Muscle of arm (tissue), 12 donors: ENCODE data around the gene CNTFR. TPM values are rescaled to one million over a fixed set of nuclear protein-coding genes. Genes with fewer than 3 reads are reported as not detected.

ENCODE experiments used
- DNase-seq: peaks from one replicate; pipeline ENCODE4 v3.0.0-alpha.2; 2013
- polyA plus RNA-seq, 12 donors: library from polyadenylated mRNA; unstranded; fragments of 120-200 nt; gene quantifications; one replicate each; pipeline ENCODE4 v1.2.1, GENCODE V29; 2013; ENCODE audit not compliant: insufficient read length in 12 of 12

The CNTFR gene
- polyA plus RNA-seq, 12 donors = 32.6 to 79.2 (median 56.4) TPM; not detected in 1

- DNase-seq = no peak
Measured at GRCh38 chr9:34573599-34574325, 15.8 kb downstream of the CNTFR start.

DNA sequence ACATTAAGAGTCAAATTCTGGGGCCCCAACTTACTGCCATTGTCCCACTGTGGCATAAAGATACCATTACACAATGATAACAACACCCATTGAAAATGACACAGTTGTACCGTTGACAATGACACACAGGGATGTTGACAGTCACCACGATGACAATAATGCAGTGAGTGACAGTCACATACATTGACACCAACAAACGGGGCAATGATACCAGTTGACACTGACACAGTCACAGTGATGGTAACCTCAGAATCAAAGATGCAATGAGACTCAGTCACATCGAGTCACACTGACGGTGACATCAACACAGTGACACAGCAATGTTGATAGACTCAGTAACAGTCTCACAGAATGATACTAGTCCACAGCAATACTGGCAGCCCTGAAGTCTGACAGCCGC lies 16.9 kb downstream of the CNTFR start:
- no peak for DNase-seq

DNA sequence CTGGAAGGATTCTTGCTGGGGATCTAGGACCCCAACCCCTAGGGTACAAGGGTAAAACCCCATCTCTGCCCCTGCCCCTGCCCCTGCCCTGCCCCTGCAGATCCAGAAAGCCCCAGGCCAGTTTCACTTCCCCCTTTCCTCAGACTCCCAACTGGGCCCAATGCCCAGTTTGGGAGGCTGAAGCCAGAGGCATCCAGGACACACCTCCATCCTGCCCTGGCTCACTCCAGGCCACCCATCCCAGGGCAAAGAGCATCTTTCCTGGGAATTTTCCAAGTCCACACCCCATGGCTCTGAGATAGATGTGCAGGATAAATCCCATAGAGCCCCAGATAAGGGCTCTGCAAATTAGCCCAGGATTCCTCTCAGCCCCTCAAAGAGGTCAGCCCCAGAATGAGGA lies 17.4 kb downstream of the CNTFR start:
- no peak for DNase-seq

- DNase-seq = no peak
Measured at GRCh38 chr9:34571481-34571810, 18.1 kb downstream of the CNTFR start.

DNA sequence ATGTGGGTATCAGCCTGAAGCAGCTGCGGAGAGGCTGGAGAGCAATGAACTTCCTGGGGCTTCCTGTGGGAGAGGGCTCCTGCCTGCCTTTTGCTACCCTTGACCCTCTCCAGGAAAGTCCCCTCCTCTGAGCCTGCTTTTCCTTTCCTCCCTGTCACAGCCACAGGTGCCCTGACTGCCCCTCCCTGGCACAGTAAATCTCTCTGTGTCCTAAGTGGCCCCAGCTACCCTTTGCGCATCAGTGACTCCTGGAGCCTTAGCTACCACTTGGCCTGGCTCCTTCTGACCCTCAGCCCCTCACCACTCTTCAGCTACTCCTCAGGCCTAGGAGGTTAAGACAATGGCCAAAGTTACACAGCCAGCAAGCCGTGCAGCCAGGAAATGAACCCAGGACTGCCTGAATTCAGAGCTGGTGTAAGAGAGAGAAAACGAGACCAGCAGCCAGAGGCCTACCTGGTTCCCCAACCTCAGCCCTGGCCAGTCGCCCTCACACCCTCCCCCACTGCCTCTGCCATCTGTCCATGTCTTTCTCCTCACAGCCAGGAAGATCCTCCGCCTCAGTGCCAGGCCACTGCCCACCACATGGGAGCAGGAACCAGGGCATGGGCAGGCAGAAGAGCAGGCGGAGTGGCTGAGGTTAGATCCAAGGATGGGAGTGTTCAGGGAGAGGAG lies 18.6 kb downstream of the CNTFR start:
- no peak for DNase-seq

- DNase-seq = peak; percentile 50
Measured at GRCh38 chr9:34570376-34570775, 19.1 kb downstream of the CNTFR start.

DNA sequence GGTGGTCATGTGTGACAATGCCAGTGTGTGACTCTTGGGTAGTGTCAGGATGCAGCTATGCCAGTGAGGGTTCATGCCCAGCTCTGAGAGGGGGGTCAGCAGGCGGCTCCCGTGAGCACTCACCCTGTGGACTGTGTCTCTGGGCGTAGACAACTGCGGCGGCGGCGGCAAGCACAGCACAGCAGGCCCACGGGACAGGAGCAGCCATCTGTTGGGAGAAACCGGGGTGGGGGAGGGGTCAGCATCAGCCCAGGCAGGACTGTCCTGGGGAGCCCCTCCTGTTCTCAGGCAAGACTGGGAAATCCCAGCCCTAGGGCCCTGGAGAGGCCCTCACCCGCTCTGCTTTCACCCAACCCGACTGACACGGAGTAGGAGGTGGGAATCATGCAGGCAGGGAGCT lies 20.8 kb downstream of the CNTFR start:
- DNase-seq = no peak

DNA sequence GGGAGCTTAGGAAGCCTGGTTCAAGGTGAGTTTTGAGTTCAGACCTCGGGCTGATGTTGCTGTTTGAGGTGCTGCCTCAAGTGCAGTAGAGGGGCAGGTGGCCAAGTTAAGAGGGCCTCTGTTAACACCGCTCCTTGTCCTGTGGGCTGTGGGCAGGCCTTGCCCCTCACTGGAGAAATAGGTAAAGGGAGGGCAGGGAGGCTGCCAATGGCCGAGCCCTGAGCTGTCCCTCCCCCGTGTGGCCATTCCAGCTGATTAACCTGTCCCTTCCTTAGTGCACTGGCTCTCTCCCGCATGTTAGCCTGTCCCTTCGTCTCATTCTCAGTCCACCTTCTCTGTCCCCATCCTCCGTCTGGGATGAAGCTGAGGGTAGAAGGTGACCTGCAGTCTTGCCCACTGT lies 21.4 kb downstream of the CNTFR start:
- no peak for DNase-seq

GRCh38 chr9:34566972-34567371 lies 22.6 kb downstream of the CNTFR start:
- DNase-seq = peak; percentile 40

DNA sequence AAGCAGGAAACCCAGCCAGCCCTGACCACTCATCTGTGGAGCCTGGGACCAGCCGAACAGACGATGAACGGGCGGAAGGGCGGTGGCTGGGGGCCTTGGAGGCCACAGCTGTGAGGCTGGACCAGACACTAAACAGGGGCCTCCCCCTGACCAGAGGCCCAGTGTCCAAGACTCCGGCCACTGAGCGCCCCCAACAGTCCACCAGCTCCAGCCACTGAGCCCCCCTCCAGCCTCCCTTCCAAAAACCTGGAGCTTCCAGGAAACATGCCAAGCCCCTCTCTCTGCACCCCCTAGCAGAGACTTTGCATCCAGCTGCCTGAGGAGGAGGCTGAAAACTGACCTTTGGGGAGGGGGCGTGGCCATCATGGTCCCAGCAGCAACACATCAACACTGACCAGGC lies 23.2 kb downstream of the CNTFR start:
- DNase-seq = peak; percentile 69

DNA sequence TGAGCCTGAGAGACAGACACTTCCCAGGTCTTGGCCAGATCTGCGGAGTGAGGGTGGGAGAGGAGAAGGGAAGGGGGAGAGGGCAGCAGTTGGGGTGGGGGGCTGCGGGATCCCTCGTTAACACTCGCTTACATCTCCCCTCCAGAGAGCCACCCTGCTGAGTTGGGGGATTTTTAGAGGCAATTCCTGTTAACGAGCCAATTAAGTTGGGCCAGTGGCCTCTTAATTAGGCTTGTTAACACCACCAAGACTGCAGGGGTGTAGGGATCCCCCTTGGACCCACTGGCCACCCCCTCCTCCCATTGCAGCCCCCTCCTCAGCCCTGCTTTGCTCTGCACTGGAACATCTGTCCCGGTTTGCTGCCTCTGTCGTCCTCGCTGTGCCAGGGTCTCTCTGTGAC lies 23.7 kb downstream of the CNTFR start:
- no peak for DNase-seq

DNA sequence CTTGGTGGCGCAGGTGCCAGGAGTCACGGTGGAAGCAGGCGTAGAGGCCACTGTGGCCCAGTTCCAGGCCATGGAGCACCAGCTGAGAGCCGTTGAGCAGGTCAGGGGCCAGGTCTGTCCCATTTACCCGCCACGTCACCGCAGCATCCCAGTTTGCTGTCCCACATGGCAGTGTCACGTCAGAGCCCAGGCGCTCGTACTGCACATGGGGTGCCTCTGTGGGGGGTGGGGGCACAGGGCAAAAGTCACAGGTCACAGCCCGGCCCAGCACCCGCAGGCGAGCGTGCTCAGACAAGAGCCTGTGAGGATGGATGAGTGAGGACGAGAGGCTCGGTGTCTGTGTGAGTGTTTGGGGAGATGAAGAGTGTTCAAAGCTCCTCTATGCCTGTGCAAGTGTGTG lies 24.9 kb downstream of the CNTFR start:
- DNase-seq = no peak

DNA sequence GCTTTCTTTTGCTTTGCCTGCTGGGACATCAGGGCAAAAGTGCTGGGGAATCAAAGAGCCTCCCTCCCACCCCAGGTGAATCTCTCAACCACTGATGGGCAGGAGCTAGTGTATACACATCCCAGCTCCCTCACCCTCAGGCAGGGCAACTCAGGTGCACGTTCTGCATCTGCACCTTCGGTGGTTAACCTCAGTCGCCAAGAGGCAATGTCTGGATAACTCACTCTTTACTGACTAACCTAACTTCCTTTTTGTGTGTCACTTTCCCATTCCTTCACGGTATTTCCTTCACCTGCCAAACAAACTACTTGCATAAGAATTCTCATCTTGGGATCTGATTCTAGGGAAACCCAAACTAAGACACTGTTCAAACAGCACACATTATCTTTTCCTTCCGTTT lies 26.3 kb downstream of the CNTFR start:
- no peak for DNase-seq

- DNase-seq = no peak
Measured at GRCh38 chr9:34562135-34562745, 27.3 kb downstream of the CNTFR start.

GRCh38 chr9:34560599-34561214 lies 28.8 kb downstream of the CNTFR start:
- DNase-seq = no peak

- DNase-seq = peak; percentile 49
Measured at GRCh38 chr9:34559624-34560455, 29.7 kb downstream of the CNTFR start.

DNA sequence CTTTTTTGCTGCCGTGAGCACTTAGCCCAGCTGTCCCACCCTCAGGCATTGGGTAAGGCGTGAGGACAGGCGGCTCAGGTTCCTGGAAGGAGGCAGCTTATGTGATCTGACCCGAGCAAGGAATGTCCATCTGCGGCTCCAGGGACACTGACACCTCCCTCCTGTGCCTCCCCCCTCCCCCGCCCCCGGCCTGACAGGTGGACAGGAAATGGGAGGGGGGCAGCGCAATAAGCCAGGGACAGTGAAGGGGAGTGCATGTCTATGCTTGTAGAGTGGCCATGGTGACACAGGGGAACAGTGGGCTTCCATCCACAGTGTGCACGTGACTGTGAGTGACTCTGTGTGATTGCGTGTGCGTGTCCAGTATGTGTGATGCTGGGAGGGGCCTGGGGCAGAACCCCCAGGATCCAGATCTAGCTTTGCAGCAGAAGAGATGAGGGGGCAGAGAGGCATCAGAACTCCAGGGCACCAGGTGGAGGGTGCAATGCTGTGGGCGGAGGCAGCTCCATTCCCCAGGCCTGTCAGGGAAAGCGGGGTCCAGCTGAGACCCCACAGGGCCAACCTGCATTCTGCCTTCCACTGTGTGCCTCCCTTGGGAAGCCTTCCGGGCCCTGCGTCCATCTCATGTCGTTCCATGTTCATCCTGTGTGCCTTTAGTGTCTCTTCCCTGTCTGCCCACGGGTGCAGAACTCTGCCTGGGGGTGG lies 30.5 kb downstream of the CNTFR start:
- peak; percentile 51 for DNase-seq

DNA sequence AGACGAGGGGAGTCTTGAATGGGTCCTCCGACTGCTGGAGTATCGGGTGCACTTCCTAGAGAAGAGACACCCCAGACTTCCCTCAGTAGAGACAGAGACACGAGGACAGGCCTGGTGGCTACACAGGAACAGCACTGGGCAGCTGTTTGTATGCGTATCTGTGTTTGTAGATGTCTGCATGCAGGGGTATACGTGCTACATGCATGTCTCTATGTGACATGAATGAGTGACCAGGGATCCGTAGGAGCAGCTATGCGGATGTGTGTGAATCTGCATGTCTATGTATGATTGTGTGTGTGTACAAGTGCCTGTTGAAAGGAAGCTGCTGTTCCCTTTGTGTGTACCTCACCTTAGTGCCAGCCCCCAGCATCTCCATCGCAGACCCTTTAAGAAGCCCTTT lies 31.2 kb downstream of the CNTFR start:
- no peak for DNase-seq

DNA sequence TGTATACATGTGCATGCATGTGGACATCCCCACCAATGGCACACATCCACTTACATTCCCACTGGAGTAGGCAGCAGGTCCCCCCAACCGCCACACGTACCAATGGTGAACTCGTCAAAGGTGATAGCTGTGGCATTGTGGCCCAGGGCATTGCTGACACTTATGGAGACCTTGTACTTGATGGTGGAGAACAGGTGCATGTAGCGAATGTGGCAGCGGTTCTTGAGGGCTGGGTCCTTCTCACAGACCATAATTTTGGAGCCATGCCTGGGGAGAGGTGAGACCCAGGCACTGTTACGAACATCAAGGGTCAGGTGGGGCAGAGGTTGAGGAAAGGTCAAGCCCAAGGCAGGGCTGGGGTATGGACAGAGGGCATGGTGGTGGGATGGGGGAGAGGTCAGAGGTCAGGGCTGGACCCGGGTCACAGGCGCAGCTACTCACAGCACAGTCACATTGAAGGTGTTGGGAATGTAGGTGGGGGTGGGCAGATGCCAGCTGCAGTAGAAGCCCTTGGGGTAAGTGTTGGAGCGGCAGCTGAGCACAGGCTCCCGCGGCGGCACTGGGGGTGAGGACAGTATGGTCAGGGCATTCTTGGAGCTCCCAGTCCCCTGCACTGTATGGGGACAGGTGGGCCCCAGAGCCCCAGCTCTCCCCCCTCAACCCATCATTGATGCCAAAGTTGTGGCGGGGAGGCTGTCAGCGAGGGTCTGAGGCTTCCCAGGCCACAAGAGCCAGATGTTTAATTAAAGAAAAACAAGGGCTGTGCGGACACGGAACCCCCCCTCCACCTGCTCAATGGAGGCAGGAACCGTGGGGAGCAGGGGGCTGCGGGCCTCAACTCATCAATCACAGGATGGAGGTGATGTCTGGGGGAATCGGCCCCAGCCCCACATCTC lies 31.9 kb downstream of the CNTFR start:
- no peak for DNase-seq

DNA sequence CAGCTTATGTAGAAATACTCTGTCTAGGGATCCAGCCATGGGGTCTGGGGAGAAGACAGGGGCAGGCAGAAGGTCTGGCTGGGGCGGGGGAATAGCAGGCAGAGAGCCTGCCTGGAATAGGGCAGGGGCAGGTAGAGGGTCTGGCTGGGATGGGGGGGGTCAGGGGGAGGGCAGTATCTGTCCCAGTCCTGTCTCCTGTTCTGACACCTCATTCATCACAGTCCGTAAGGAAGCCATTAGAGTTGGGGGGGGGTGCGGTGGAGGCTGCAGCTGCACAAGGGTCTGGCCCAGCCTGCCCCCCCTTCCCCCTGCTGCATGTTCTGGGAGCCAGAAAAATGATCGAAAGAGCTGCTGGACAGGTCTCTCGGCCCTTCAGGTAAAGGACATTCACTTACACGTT lies 32.6 kb downstream of the CNTFR start:
- DNase-seq = no peak
